Activated naive CD4-positive, alpha-beta T cell treated with anti-CD3 and anti-CD28 coated beads, Interleukin-2, amount 50 U/mL, for 16 hours (primary cell): ENCODE measurements around the gene SH3GL3.

Source experiments
- DNase-seq: peaks from one replicate; pipeline ENCODE4 v3.0.0-alpha.2; 2020

The SH3GL3 gene

DNA sequence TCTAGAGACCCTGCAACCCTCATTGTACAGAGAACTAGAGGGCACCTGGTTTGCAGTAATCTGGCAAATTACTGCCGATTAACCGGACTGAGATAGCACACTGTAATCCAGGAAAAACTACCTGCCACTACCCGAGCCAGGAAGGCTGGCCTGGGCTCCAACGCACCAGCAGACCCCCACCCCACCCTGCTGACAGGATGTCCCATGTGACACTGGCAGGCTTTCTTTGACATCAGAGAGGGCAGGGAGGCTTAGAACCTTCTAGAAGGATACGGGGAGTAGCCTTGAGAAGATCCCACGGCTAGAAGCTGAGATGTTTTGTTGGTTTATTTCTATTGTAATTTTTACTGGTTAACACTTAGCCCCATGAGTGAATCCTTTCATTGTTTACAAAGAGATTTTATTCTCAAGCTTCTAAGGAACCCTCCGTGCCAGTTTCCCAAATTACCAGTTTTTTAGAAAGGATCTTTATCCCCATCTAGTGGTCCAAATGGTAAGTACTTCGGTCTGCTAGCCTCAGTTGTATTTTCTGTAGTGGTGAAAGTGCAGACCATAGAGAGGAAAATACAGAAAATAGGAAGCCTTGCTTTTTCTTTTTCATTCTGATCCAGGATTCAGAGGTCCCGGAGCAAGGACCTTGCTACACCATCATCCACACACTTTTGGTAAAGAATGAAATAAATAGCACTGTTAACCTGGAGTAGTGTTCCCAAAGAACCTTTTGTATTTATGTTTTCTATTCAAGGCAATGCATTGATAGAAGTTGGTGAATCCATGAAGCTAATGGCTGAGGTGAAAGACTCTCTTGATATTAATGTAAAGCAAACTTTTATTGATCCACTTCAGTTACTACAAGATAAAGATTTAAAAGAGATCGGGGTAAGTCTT, 124.9 kb downstream of the SH3GL3 start:
- no peak for DNase-seq

DNA sequence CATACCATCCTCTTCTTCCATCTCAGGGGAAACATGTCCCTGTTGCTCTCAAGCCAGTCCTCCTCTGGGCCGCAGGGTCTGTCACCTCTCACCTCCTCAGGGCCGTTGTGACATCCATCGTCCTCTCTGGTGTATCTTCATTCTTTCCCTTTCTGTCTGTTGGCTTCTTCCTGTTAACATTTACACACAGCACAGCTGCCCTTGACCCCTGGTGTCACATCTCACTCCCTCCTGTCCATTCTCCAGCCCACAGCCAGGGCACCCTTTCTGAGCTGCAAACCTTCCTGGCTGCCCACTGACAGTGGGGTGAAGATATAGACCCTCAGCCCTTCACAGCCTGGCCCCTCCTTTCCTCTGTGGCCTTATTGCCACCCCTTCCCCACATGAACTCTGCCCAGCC, 127.2 kb downstream of the SH3GL3 start:
- DNase-seq, result no peak

DNA sequence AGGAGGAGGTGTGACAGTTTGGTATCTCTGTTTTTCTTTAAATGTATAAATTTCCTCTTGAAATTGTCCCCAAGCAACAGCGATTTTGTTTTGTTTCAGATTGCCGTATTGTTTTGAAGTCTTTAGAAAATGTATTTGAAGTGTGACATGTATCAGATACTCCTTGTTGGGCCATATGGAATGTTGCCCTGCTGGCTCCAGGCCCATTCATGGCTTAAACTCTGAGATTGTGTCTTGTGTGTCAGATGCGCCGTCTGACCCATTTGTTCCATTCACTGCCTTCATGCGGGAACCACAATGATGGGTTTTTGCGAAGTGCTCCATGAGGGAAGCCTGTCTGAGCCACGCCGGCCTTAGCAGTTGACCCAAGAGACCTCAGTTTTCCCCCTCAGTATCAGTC, 131.6 kb downstream of the SH3GL3 start:
- DNase-seq, result no peak

DNA sequence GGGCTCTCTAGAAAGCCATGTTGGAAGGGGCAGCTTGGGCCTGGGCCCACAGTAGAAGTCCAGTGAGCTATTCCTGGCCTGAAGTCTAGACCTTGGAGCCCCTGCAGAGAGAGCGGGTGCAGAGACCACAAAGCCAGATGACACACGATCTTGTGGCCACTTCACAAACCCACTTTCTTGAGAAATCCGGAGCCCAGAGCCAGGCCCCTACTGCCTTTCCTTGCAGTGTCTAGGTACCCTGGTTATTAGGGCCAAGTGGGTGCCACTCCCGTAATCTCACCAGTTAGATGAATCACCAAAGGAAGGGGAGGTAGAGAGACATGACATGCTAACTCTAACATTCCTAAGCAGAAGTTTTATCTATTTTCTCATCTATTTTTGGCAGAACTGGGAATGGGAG, 134.2 kb downstream of the SH3GL3 start:
- DNase-seq, result no peak

DNA sequence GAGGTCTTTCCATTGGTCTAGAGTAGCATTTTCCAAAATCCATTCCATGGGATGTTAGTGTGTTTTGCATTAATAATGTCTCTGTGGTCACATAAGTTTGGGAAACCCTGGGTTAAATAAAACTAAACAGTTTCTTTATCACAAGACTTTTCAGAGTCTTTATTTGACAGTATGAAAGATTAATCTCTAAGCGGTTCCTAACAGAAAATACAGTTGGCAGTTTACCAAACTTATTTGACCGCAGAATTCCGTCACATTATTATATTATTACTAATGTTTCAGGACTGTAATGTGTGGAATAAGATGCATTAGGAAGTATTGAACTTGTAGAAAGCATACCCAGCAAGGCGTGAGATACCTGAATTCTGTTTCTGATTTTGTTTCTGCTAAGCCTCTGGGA, 135.2 kb downstream of the SH3GL3 start:
- no peak for DNase-seq

DNA sequence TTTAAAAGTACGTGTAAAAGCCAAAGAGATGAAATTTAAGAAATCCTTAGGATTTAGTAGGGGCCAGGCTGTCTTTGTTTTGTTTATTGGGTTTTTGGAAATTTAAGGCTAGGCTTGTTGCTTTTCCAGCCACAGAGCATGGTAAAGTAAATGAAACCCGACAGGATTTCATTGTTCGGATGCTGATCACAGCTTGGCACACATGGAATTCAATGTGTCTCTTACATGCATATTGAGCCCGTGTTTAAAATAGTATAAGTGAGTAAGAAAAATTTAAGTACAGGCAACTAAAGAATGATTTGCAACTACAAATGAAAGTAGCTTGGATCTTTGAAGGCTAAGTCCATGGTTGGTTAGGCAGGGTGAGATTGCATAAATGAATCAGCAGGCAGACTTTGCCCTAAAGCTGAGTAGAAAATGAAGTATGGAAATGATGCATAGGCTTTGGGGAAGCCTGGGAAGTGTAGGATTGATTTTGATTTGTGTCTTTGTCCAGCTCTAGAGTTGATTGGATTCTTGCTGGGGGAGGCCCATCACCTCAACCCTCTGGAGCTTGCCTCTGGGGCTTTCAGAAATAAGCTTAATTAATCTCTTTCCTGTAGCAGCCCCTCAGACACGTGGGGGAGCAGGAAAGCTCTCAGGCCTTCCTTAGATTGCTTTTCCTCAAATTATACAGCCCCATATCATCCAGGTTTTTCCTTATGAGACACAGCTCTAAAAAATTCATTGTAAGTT, 138.6 kb downstream of the SH3GL3 start:
- DNase-seq, result no peak

DNA sequence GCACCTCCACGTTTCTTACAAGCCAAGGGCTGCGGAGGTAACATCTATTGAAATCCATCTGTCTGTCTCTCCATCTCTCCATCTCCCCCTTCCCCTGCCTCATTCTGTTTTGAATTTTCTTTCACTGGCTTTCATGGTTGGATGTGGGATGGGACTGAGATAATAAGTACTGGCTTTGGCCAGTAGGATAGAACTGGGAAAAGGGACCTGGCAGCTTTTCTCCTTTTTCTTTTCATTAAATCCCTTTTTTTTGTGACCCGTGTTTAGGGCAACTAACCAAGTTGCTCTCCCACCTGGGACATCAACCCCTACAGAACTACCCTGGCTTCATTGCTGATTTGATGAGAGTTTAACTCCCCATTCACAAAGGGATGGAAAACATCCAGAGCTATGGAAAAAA, 139.9 kb downstream of the SH3GL3 start:
- DNase-seq, result no peak

DNA sequence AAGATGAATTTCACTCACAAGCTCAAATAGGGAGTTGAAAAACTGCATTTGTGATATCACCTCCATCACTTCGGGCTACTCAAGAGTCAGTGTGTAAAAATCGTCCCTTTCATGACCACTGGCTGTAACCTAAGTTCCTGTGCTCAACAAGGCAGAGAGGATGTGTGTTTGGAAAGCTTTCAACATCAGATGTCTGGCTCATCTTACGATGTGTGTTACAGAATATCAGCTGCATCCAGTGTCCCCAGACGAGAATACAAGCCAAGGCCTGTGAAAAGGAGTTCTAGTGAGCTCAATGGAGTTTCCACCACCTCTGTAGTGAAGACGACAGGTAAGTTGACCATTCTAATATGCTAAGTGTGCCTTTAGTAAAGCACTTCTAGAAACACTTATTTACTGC, 141.3 kb downstream of the SH3GL3 start:
- DNase-seq, result no peak

DNA sequence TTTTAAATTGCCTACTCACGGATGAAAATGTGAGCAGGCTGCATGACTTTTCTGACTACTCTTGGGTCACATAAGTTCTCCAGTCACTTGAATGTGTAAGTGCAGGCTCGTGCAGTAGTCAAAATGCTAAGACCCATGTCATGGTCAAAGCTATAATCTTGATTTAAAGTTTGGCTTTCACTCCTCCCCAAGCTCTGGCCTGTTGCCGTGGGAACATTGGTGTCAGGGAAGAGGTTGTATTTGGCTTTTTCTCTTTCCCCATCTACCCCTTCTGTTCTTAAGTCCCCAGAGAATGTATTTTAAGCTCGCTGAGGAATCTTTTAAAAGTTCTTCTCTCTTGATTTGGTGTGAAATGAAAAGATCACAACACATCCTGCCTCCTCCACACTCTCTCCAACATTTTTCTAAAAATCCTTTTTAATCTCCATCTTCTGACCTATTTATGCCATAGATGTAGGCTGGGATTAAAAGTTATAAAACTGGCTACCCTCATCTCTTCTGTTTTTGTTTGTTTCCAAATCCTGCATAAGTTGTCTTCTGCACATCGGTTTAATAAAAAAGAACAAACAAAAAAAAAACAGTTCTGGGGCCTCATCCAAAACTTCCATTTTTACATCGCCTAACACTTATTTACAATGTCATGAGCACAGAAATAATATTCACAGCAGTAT, 145.4 kb downstream of the SH3GL3 start:
- no peak for DNase-seq

DNA sequence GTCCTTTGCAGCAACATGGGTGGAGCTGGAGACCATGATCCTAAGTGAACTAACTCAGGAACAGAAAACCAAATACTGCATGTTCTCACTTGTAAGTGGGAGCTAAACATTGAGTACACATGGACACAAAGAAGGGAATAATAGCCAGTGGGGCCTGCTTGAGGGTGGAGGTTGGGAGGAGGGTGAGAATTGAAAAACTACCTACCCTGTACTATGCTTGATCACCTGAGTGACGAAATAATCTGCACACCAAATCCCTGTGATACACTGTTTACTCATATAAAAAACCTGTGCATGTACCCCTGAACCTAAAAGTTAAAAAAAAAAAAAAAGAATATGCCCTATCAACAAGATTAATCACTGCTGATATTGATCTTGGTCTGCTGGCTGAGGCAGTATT, 148.1 kb downstream of the SH3GL3 start:
- no peak for DNase-seq

DNA sequence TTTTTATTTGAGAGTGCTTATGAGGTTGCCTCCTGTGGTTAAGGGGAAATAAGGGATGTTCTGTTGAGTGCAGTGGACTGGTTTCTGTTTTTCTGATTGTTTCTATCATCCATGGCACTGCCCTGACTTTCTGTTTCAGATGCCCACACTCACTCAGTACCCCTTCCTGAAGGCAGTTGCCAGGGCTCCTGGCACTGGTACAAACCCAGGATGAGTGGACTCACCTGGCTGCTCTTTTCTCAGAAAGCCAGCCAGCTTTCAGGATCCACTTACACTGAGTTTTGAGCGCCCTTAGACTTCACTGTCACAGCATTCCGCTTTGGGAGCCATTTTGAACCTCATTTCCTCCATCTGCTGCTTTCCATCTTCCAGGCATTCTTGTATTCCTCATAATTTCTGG, 150.9 kb downstream of the SH3GL3 start:
- no peak for DNase-seq

DNA sequence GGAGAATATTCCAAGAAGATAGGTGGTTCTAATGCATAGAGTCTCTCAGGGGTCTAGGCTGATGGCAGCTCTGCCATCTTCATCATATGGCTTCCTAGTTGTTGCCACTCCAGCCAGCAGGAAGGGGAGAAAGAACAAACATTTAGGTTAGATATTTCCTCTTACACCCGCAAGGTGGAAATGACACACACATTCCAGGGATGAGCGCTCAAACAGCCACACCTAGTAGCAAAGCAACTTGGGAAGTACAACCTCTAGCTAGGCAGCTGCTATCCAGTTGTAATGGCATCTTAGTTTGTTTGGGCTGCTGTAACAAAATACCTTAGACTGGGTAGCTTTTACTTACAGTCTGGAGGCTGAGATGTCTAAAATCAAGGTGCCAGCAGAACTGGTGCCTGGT, 154.9 kb downstream of the SH3GL3 start:
- no peak for DNase-seq

DNA sequence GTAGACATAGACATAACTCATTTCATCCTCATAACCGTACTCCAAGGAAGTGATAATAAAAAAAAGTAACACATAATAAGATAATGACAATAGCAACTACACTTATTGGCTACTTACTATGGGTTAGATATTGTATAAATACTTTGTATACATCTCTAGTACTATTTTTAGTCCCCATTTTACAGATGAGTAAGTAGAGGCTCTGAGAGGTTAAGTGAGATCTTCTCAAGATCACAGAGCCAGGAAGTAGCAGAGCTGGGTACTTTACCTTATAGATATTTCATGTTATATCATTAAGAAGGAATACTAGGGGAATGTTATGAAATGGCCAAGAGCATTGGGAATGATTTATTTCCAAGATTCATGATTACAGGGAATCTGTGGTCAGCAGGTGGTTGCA, 157.4 kb downstream of the SH3GL3 start:
- no peak for DNase-seq

DNA sequence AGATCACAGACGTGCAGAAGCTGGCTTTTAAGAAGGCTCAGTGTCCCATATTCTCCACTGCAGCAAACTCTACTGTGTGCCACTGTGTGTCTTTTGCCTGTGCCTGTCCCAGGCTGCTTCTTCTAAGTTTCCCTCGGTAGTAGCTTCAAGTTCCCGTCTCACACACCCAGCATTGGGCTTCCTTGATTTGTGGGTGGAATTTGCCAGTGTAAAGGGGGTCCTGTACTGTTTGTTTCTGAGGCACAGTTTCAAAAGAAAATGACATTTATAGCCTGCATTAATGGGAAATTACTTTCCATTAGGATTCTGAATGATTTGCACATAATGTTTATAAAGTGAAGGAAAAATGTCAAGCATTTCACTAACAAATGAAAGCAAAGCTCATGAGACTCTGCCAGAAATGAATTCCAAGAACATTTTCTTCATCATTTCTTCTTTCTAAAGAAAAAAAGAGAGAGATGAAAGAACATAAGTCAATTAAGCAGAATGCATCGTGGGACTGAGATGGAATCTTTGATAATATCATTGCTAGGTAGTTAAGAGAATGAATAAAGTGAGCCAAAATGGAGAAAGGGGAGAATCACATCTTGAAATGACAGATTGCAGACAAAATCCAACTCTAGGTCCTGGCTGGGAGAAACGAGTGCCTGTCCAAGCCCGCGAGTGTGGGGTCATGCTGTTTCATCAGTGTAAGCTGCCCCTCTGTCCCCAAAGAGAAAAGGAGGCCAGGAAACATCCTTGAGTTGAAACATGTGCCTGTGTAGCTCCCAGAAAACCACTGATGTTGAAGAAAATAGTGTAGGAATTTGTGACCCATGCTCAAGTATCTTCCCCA, 158.2 kb downstream of the SH3GL3 start:
- no peak for DNase-seq

DNA sequence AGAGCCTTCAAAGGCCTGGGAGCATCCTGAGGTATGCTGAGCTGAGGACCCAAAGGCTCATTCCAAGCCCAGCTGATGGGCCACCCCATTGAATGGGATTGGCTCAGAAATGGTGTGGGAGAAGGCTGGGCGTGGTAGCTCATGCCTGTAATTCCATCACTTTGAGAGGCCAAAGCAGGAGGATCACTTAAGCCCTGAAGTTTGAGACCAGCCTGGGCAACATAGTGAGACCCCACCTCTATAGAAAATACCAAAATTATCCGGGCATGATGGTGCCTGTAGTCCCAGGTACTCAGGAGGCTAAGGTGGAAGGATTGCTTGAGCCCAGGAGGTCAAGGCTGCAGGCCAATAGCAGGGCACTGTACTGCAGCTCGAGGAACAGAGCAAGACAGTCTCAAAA, 163.0 kb downstream of the SH3GL3 start:
- DNase-seq, result no peak

DNA sequence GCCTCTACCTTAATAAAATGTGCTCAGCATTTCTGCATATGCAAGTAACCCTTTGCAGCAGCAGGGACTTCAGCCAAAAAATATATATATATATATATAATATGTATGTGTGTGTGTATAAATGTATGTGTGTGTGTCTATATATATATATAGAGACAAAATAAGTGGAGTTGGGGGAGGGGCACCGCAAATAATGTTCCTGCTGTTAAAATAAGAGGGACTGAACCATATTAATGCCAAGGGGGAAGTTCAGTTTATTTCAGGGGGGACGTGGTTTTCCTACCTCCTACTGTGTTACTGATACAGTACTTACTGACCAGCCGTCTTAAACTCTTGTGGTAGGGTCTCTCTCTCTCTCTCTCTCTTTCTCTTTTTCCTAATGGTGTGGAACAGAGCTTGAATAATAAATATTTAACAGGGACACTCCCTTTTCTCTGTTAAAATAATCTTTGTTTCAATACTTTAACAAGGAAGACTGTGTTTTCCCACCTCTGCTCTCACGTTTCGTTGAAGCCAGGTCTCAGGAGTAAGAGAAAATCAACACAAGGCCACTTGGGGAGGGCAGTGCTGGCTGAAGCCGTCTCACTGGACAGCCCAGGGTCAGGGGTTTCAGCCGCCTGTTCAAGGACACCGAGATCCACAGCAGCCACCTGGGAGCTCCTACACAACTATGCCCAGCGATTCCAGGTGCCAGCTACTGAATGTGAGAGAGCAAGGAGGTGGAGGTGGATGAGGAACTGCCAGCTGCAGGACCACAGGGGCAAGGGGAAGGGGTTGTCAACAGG, 164.0 kb downstream of the SH3GL3 start:
- DNase-seq, result no peak

DNA sequence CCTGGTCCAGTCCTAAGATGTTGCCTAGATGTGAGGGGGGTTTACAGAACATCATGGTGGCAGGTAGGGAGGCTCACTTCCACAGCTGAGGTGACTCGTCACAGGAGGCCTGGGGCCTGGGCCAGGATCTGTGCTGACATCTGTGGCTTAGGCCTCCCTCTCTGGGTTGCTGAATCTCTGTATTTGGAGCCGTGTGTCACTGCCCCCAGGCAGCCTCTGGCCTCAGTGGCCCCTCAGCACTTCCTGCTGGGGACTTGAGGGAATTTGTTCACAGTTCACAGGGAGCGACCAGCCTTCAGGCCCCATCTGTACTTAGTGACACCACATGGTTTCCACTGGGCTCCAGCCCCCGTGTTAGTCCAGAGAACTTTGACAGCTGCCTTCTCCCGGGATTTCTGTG, 165.1 kb downstream of the SH3GL3 start:
- no peak for DNase-seq

DNA sequence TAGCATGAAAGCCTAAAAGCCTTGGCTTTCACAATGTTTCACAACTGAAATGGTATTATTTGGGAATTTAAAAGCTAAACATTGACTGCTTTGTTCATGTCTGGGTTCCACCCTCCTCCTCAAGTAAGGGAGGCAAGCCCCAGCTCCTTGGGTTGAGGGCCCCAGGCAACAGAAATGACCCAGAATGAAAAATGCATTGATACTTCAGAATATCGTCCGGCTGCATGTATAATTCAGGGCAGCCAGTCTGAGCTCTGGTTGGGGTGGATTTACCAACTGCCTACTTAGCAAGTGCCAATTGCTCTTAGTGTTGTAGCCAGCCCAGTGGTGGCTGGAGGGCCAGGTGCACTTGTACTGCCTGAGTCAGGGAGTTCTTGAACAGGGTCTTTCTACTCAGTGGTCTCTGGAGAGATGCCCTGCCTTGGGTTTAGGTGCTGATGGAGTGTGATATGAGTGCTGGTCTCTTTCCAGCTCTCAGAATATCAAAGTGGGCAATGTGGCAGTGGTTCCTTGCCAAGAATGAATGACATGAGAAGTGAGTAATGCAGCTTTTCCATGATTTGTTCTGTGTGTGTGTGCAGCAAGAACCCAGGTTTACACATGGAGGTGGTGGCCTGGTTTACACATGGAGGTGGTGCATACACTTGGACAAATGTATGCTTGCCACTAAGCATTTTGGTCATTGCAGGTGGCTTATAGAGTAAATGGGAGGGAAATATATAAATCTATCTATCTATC, 165.9 kb downstream of the SH3GL3 start:
- no peak for DNase-seq

DNA sequence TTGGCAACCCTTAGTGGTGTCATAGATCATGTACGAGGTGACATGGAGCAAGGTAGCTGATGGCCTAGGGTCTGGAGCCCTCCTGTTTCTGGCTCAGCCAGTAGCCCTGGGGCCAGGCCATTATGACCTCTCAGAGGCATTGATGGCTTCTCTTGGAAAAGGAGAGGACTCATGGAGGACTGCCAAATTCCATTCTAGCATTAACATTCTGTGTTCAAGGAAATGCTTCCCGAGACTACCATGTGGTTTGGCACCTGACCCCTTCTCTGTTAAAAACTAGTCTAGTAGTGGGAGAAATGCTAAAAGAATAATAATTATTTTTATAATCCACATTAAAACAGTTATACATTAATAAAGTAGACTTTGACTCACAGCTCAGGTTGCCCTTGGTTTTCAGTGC, 166.6 kb downstream of the SH3GL3 start:
- DNase-seq, result no peak

DNA sequence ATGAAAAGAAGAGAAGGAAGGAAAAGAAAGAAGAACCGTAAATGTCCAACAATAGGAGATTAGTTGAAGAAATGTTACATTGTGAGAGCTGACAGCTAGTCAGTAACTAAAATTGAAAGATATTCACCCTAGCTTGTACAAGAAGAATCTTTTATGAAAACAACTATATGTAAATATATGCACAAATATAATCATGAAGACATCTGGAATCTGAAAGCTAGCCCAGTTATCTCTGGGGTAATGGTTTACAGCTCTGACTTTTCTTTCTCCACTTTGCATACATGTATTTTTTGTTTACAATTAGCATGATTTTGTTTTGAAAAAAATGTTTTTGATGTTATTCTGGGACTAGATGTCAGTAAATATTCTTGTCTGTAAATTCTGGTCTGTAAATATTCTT, 169.7 kb downstream of the SH3GL3 start:
- DNase-seq, result no peak

DNA sequence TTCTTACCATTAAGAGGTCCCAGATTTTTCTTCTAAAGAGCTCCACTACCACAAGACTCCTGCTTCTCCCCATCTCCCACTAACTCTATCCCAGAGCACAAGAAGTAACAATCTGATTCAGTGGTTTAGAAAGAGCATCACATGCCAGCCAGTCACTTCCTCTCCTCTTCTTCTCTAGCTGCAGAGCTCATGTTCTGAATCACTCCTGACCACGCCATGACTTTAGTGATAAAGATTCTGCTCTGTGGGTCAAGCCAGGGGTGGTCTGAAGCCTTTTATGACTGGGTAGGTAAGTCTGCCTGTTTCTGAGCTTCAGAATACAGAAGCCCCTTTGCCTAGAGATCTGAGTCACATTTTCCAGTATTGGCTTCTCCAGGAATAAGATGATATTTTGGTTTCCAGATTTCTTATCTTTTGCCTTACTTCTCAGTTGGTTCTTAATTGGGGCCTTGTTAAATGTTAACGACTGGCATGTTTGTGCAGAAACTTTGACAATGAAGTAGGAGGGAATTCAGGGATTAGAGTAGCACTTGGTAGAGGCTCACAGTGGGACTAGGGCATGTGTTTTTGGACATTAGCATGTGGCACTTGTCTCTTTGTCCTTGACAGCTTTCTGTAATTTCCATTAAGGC, 179.1 kb downstream of the SH3GL3 start:
- no peak for DNase-seq
